Upper lobe of left lung (tissue), 4 donors: ENCODE results near the gene CYBA.

ENCODE experiments used
- EP300 ChIP-seq, 4 donors: sonication (generic); formaldehyde crosslinking; IDR thresholded peaks; one replicate each; pipeline ENCODE4 v1.5.1; 2017; ENCODE audit warnings: antibody characterized with exemption in 4 of 4, control low read depth in 2 of 4
- POLR2A ChIP-seq, 4 donors: fragments of 450-650 bp; IDR thresholded peaks; one replicate each; pipeline ENCODE4 v1.5.1; 2016 to 2017; ENCODE audit warnings: antibody characterized with exemption in 4 of 4, mild to moderate bottlenecking in 2 of 4
- TF ChIP-seq, protein P1 (sequence below), 6 experiments: fragments of 450-650 bp in 4 of 6; fragments of 200-600 bp in 2 of 6; sonication (generic) in 2 of 6; IDR thresholded peaks; one replicate each; pipeline ENCODE4 v1.5.1; 2016 to 2019; ENCODE audit warnings: antibody characterized with exemption in 6 of 6

- TF ChIP-seq, protein P1, sequence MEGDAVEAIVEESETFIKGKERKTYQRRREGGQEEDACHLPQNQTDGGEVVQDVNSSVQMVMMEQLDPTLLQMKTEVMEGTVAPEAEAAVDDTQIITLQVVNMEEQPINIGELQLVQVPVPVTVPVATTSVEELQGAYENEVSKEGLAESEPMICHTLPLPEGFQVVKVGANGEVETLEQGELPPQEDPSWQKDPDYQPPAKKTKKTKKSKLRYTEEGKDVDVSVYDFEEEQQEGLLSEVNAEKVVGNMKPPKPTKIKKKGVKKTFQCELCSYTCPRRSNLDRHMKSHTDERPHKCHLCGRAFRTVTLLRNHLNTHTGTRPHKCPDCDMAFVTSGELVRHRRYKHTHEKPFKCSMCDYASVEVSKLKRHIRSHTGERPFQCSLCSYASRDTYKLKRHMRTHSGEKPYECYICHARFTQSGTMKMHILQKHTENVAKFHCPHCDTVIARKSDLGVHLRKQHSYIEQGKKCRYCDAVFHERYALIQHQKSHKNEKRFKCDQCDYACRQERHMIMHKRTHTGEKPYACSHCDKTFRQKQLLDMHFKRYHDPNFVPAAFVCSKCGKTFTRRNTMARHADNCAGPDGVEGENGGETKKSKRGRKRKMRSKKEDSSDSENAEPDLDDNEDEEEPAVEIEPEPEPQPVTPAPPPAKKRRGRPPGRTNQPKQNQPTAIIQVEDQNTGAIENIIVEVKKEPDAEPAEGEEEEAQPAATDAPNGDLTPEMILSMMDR (IDR thresholded peaks at IDR 0.05), result no peak
- no peak for TF ChIP-seq POLR2A (IDR thresholded peaks at IDR 0.05)
- peak in 3 of 4 donors; percentile 45 to 64 (median 56) for TF ChIP-seq EP300 (IDR thresholded peaks at IDR 0.05)
Observed at GRCh38 chr16:88619859-88620815, 30.7 kb downstream of the CYBA start.
